ENCODE data around the gene SLC12A7. TPM values are rescaled to one million over a fixed set of nuclear protein-coding genes. Genes with fewer than 3 reads are reported as not detected.

Gene SLC12A7
- total RNA-seq, 1 donor from 2014 or later, result 30.5 TPM

GRCh38 chr5:1103505-1104326 is 8.1 kb downstream of the SLC12A7 start:
- no peak for FAIRE-seq
- no peaks in the 10 kb centered on the region for H3K36me3 ChIP-seq (ENCODE audit: insufficient read depth, low read length)
- H2AFZ ChIP-seq (ENCODE audit: low read depth, low read length), result no peak overlapping the region
- no peak overlapping the region for H3K4me2 ChIP-seq (ENCODE audit: low read length)
- no peaks in the 10 kb centered on the region for H3K27me3 Mint-ChIP-seq (ENCODE audit: low read depth, unreplicated experiment)
- DNase-seq (ENCODE audit: low read depth), result no peak
- H3K27me3 ChIP-seq (ENCODE audit: insufficient read depth, low read length), result peaks cover 7% of the 10 kb centered on the region
- no peak overlapping the region for H3K4me3 Mint-ChIP-seq (ENCODE audit: unreplicated experiment)
- no peak overlapping the region for H3K4me3 ChIP-seq (ENCODE audit: insufficient read depth, low read depth, low read length)
- peaks cover 3% of the 10 kb centered on the region for H3K36me3 Mint-ChIP-seq (ENCODE audit: low read depth, unreplicated experiment)
- H3K27ac Mint-ChIP-seq (ENCODE audit: unreplicated experiment), result no peak overlapping the region
- peaks cover 22% of the 10 kb centered on the region for H3K4me1 Mint-ChIP-seq (ENCODE audit: low read depth, unreplicated experiment)
- H3K27ac ChIP-seq (ENCODE audit: low read depth, low read length), result no peak overlapping the region
- no peaks in the 10 kb centered on the region for H3K9me3 ChIP-seq (ENCODE audit: insufficient read depth, low read depth, low read length)
- H3K9ac ChIP-seq (ENCODE audit: low read length), result no peak overlapping the region
- peaks cover 12% of the 10 kb centered on the region for H4K20me1 ChIP-seq (ENCODE audit: insufficient read depth, low read length)
- TF ChIP-seq CTCF (IDR thresholded peaks at IDR 0.05; ENCODE audit: insufficient read depth, low read depth, low read length) (no peak), EZH2 (IDR thresholded peaks at IDR 0.05; ENCODE audit: insufficient read depth, low read length) (no peak)
- H3K9me3 Mint-ChIP-seq (ENCODE audit: unreplicated experiment), result no peaks in the 10 kb centered on the region
- no peaks in the 10 kb centered on the region for H3K4me1 ChIP-seq (ENCODE audit: insufficient read depth, low read length)
- H3K79me2 ChIP-seq (ENCODE audit: insufficient read depth, low read length), result no peaks in the 10 kb centered on the region

- no peak overlapping the region for H3K4me3 Mint-ChIP-seq (ENCODE audit: unreplicated experiment)
- H3K9ac ChIP-seq (ENCODE audit: low read length), result no peak overlapping the region
- no peaks in the 10 kb centered on the region for H3K9me3 Mint-ChIP-seq (ENCODE audit: unreplicated experiment)
- H3K27me3 ChIP-seq (ENCODE audit: insufficient read depth, low read length), result peaks cover 7% of the 10 kb centered on the region
- H3K79me2 ChIP-seq (ENCODE audit: insufficient read depth, low read length), result no peaks in the 10 kb centered on the region
- no peak overlapping the region for H3K27ac Mint-ChIP-seq (ENCODE audit: unreplicated experiment)
- no peak overlapping the region for H3K4me3 ChIP-seq (ENCODE audit: insufficient read depth, low read depth, low read length)
- no peak overlapping the region for H3K27ac ChIP-seq (ENCODE audit: low read depth, low read length)
- no peak overlapping the region for H3K4me2 ChIP-seq (ENCODE audit: low read length)
- no peak for DNase-seq (ENCODE audit: low read depth)
- H3K4me1 Mint-ChIP-seq (ENCODE audit: low read depth, unreplicated experiment), result peaks cover 22% of the 10 kb centered on the region
- no peaks in the 10 kb centered on the region for H3K27me3 Mint-ChIP-seq (ENCODE audit: low read depth, unreplicated experiment)
- peaks cover 12% of the 10 kb centered on the region for H4K20me1 ChIP-seq (ENCODE audit: insufficient read depth, low read length)
- H3K4me1 ChIP-seq (ENCODE audit: insufficient read depth, low read length), result no peaks in the 10 kb centered on the region
- no peak for TF ChIP-seq CTCF (IDR thresholded peaks at IDR 0.05; ENCODE audit: insufficient read depth, low read depth, low read length)
- TF ChIP-seq EZH2 (IDR thresholded peaks at IDR 0.05; ENCODE audit: insufficient read depth, low read length), result no peak
- H3K36me3 ChIP-seq (ENCODE audit: insufficient read depth, low read length), result no peaks in the 10 kb centered on the region
- FAIRE-seq, result no peak
- H2AFZ ChIP-seq (ENCODE audit: low read depth, low read length), result no peak overlapping the region
- H3K36me3 Mint-ChIP-seq (ENCODE audit: low read depth, unreplicated experiment), result peaks cover 1% of the 10 kb centered on the region
- no peaks in the 10 kb centered on the region for H3K9me3 ChIP-seq (ENCODE audit: insufficient read depth, low read depth, low read length)
These were observed 8.8 kb downstream of the SLC12A7 start for GRCh38 chr5:1103093-1103492.

All from astrocyte (in vitro differentiated cells and primary cell).